Measurements from ENCODE around the gene SOBP.

SOBP gene

DNA sequence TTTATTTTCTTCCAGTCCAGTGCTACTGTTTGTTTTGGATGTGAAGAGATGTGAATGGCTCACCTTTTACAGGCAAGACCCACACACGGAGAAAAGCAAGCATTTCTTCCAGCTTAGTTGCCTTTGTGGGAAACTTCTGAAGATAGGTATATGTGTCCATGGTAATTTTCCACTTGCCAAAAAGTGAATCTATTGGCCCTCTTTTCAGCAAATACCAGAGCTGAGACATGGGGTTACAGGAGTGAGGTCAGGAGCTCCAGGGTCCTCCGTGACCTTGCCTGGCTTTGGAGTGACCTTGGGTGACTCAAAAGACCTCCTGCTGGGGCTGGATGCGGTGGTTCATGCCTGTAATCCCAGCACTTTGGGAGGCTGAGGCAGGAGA, 167.4 kb downstream of the SOBP start:
- DNase-seq (ENCODE audit: low read depth), result no peak
- peak overlapping the region; percentile 56; the same call in 1 of the 2 replicates for H3K4me3 ChIP-seq (ENCODE audit: low read depth, low read length)
- TF ChIP-seq, protein P1, sequence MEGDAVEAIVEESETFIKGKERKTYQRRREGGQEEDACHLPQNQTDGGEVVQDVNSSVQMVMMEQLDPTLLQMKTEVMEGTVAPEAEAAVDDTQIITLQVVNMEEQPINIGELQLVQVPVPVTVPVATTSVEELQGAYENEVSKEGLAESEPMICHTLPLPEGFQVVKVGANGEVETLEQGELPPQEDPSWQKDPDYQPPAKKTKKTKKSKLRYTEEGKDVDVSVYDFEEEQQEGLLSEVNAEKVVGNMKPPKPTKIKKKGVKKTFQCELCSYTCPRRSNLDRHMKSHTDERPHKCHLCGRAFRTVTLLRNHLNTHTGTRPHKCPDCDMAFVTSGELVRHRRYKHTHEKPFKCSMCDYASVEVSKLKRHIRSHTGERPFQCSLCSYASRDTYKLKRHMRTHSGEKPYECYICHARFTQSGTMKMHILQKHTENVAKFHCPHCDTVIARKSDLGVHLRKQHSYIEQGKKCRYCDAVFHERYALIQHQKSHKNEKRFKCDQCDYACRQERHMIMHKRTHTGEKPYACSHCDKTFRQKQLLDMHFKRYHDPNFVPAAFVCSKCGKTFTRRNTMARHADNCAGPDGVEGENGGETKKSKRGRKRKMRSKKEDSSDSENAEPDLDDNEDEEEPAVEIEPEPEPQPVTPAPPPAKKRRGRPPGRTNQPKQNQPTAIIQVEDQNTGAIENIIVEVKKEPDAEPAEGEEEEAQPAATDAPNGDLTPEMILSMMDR (IDR thresholded peaks at IDR 0.05; ENCODE audit: insufficient read depth, low read depth, low read length, missing control alignments), result no peak

DNA sequence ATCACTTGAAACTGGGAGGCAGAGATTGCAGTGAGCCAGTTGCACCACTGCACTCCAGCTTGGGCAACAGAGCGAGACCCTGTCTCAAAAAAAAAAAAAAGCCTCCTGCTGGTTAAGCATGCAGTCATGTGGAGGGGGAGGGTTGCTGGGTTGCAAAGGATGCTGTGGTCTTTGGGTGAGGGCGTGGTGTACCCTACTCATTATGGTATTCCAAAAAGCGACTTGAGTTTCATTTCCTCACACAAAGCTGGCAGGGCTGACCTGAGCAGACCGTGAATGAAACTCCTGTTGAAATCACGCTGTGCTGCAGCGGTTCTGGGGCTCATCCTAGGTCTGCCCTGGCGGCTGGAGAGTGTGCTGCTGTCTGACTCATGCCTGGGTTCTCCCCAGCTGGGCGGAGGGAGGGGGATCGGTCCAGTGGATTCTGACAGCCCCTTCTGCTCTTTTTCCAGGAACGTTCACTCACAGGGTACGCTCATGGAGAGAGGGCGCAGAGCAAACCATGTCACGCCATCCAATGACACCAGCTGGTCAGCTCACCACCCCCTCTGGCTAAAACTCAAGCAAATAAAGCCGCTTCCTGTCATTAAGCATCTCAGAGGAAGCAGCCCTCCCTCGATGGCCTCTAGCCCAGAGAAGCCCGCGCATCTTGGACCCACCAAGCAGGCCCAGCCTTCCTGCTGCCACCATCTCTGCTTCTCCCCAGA, 168.0 kb downstream of the SOBP start:
- TF ChIP-seq, protein P1 (IDR thresholded peaks at IDR 0.05; ENCODE audit: insufficient read depth, low read depth, low read length, missing control alignments), result peak; percentile 39
- H3K4me3 ChIP-seq (ENCODE audit: low read depth, low read length), result peak overlapping the region; percentile 56
- DNase-seq (ENCODE audit: low read depth), result peak; percentile 97

DNA sequence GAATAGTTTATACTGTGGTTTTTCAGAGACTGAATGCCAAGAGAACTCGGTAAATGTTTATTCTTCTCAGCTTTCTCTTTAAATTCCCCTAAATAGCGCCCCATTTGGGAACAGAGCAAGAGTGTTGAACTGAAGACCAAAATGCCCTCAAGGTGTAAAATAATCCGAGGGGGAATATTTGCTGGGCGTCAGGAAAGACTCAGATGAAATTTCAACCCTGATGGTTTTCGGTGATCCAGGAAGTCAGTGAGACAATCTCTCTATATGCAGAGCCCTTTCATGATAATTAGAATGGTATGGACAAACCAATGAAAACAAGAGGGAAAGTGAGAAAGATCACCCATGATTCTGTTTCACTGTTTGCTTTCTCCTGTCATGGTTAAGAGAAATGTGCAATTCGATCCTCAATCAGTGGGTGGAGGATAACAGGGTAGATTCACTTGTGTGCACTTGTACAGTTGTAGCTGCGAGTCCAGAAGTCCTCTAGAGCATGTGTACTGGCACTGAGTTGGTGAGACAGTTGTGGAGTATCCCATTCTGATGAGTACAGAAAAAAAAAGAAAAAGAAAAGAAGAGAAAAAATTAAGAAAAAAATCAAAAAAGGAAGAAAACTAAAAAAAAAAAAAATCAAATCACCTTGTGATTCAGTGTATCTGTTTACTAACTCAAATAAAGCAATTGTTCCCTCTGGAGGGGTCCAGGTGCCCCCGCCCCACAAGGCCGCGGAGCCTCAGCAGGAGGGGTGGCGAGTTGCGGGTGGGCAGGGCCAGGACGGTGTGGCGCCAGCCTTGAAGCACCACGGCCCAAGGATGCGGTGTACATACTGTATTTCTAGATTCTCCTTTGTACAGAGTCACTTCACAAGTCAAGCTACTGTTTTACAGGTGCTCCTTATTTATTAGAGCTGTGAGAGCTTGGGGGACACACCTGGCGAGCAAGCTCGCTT, 169.3 kb downstream of the SOBP start:
- H3K4me3 ChIP-seq (ENCODE audit: low read depth, low read length), result peak overlapping the region; percentile 56
- TF ChIP-seq, protein P1 (IDR thresholded peaks at IDR 0.05; ENCODE audit: insufficient read depth, low read depth, low read length, missing control alignments), result no peak
- peak; percentile 62 for DNase-seq (ENCODE audit: low read depth)

DNA sequence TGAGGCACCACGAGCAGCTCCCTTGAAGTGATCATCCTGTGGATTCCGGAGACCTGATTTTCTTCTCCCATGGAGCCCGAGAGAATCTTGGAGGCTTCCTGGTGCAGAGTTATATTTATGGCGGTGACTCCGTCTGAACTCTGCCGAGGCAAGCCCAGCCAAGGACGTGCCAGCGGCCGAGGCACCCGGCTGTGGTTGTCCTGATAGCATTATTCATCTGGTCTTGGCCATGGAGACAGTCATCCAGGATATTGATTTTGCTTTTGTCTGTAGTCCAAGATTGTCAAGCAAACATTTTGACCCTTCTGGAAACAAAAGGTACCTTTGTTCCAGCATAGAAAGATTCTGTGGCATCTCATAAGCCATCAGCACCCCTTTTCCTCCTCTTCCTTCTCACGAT, 170.9 kb downstream of the SOBP start:
- TF ChIP-seq, protein P1 (IDR thresholded peaks at IDR 0.05; ENCODE audit: insufficient read depth, low read depth, low read length, missing control alignments), result no peak
- no peak for DNase-seq (ENCODE audit: low read depth)
- H3K4me3 ChIP-seq (ENCODE audit: low read depth, low read length), result no peak overlapping the region

DNA sequence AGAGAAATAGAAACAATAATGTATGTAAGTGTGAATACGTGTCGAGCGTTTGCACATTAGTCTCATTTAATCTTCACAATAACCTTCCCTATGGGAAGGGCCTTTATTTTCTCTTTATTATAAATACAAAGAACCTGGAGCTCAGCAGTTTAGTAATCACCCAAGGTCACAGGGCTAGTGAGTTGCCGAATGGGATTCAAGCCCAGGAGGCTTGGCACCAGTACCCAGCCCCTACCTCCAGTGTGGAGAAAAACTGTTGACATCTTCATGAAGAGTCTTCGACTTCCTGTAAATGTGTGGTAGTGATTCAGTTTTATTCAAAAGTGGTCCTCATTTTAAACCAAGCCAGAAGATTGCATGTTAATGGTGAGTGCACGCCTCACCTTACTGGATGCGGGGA, 171.4 kb downstream of the SOBP start:
- TF ChIP-seq, protein P1 (IDR thresholded peaks at IDR 0.05; ENCODE audit: insufficient read depth, low read depth, low read length, missing control alignments), result no peak
- DNase-seq (ENCODE audit: low read depth), result no peak

DNA sequence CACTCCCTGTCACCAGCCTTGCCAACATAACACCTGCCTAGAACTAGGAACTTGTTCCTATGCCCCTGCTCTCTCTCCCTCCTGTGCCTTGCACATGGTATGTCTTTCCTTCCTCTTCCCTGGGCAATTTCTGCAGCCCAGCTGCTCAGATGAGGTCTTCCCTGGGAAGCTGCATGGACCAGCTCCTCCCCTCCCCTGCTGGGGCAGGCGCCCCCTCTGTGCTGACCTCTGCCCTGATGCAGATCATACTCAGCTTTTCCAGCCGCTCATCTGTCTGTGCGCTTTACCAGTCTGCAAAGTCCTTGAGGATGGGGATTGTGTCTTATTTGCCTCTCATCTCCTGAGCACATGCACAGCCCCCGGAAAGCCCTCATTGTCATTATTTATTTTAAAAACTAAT, 172.4 kb downstream of the SOBP start:
- DNase-seq (ENCODE audit: low read depth), result no peak
- H3K4me3 ChIP-seq (ENCODE audit: low read depth, low read length), result no peak overlapping the region
- TF ChIP-seq, protein P1 (IDR thresholded peaks at IDR 0.05; ENCODE audit: insufficient read depth, low read depth, low read length, missing control alignments), result no peak

More for the DNA sequence above, 171.4 kb downstream of the SOBP start:
- no peak overlapping the region for H3K4me3 ChIP-seq (ENCODE audit: low read depth, low read length)
